Measurements from ENCODE around the gene ZNF740.

Gene ZNF740

GRCh38 chr12:53208877-53209463 is 28.4 kb downstream of the ZNF740 start:
- H3K9ac ChIP-seq (ENCODE audit: low read depth, low read length): no peak overlapping the region

GRCh38 chr12:53210843-53211242 is 30.3 kb downstream of the ZNF740 start:
- Histone ChIP-seq H3K9me3 (ENCODE audit: control insufficient read depth, insufficient read depth, low read length) (no peaks in the 10 kb centered on the region), H3K9ac (ENCODE audit: low read depth, low read length) (no peak overlapping the region), H3K4me1 (ENCODE audit: insufficient read depth, low read length) (peaks cover 22% of the 10 kb centered on the region), H3K36me3 (ENCODE audit: insufficient read depth, low read length) (no peaks in the 10 kb centered on the region)

More at GRCh38 chr12:53208877-53209463, 28.4 kb downstream of the ZNF740 start:
- H3K4me1 ChIP-seq (ENCODE audit: insufficient read depth, low read length): peaks cover 5% of the 10 kb centered on the region; the same call in 1 of the 2 replicates
- no peaks in the 10 kb centered on the region for H3K9me3 ChIP-seq (ENCODE audit: control insufficient read depth, insufficient read depth, low read length)
- no peaks in the 10 kb centered on the region for H3K36me3 ChIP-seq (ENCODE audit: insufficient read depth, low read length)

GRCh38 chr12:53211476-53212381 is 31.2 kb downstream of the ZNF740 start:
- Histone ChIP-seq H3K36me3 (ENCODE audit: insufficient read depth, low read length) (no peaks in the 10 kb centered on the region), H3K4me1 (ENCODE audit: insufficient read depth, low read length) (peaks cover 30% of the 10 kb centered on the region), H3K9ac (ENCODE audit: low read depth, low read length) (no peak overlapping the region), H3K9me3 (ENCODE audit: control insufficient read depth, insufficient read depth, low read length) (no peaks in the 10 kb centered on the region)

GRCh38 chr12:53212931-53213330 is 32.4 kb downstream of the ZNF740 start:
- Histone ChIP-seq H3K9ac (ENCODE audit: low read depth, low read length) (no peak overlapping the region), H3K36me3 (ENCODE audit: insufficient read depth, low read length) (no peaks in the 10 kb centered on the region), H3K4me1 (ENCODE audit: insufficient read depth, low read length) (peaks cover 33% of the 10 kb centered on the region), H3K9me3 (ENCODE audit: control insufficient read depth, insufficient read depth, low read length) (no peaks in the 10 kb centered on the region)

GRCh38 chr12:53213348-53213747 is 32.8 kb downstream of the ZNF740 start:
- peaks cover 37% of the 10 kb centered on the region for H3K4me1 ChIP-seq (ENCODE audit: insufficient read depth, low read length)
- no peaks in the 10 kb centered on the region for H3K36me3 ChIP-seq (ENCODE audit: insufficient read depth, low read length)
- H3K9ac ChIP-seq (ENCODE audit: low read depth, low read length): no peak overlapping the region
- H3K9me3 ChIP-seq (ENCODE audit: control insufficient read depth, insufficient read depth, low read length): no peaks in the 10 kb centered on the region

GRCh38 chr12:53214221-53214620 is 33.7 kb downstream of the ZNF740 start:
- H3K4me1 ChIP-seq (ENCODE audit: insufficient read depth, low read length): peaks cover 39% of the 10 kb centered on the region
- H3K36me3 ChIP-seq (ENCODE audit: insufficient read depth, low read length): no peaks in the 10 kb centered on the region
- no peak overlapping the region for H3K9ac ChIP-seq (ENCODE audit: low read depth, low read length)
- no peaks in the 10 kb centered on the region for H3K9me3 ChIP-seq (ENCODE audit: control insufficient read depth, insufficient read depth, low read length)

- Histone ChIP-seq H3K4me1 (ENCODE audit: insufficient read depth, low read length) (peaks cover 39% of the 10 kb centered on the region), H3K36me3 (ENCODE audit: insufficient read depth, low read length) (no peaks in the 10 kb centered on the region), H3K9me3 (ENCODE audit: control insufficient read depth, insufficient read depth, low read length) (no peaks in the 10 kb centered on the region), H3K9ac (ENCODE audit: low read depth, low read length) (no peak overlapping the region)
Measured at GRCh38 chr12:53214687-53215455, 34.3 kb downstream of the ZNF740 start.

GRCh38 chr12:53215497-53215896 is 35.0 kb downstream of the ZNF740 start:
- Histone ChIP-seq H3K9me3 (ENCODE audit: control insufficient read depth, insufficient read depth, low read length) (no peaks in the 10 kb centered on the region), H3K9ac (ENCODE audit: low read depth, low read length) (no peak overlapping the region), H3K36me3 (ENCODE audit: insufficient read depth, low read length) (no peaks in the 10 kb centered on the region), H3K4me1 (ENCODE audit: insufficient read depth, low read length) (peaks cover 39% of the 10 kb centered on the region)

- H3K4me1 ChIP-seq (ENCODE audit: insufficient read depth, low read length): peaks cover 42% of the 10 kb centered on the region
- H3K9me3 ChIP-seq (ENCODE audit: control insufficient read depth, insufficient read depth, low read length): no peaks in the 10 kb centered on the region
- H3K36me3 ChIP-seq (ENCODE audit: insufficient read depth, low read length): no peaks in the 10 kb centered on the region
- H3K9ac ChIP-seq (ENCODE audit: low read depth, low read length): peak overlapping the region; percentile 11; the same call in 1 of the 2 replicates
Measured at GRCh38 chr12:53217051-53217930, 36.8 kb downstream of the ZNF740 start.

GRCh38 chr12:53217931-53218307 is 37.4 kb downstream of the ZNF740 start:
- H3K9ac ChIP-seq (ENCODE audit: low read depth, low read length): peak overlapping the region; percentile 2; the same call in 1 of the 2 replicates
- H3K36me3 ChIP-seq (ENCODE audit: insufficient read depth, low read length): no peaks in the 10 kb centered on the region
- peaks cover 48% of the 10 kb centered on the region for H3K4me1 ChIP-seq (ENCODE audit: insufficient read depth, low read length)
- no peaks in the 10 kb centered on the region for H3K9me3 ChIP-seq (ENCODE audit: control insufficient read depth, insufficient read depth, low read length)

GRCh38 chr12:53218551-53219291 is 38.2 kb downstream of the ZNF740 start:
- Histone ChIP-seq H3K9me3 (ENCODE audit: control insufficient read depth, insufficient read depth, low read length) (no peaks in the 10 kb centered on the region), H3K9ac (ENCODE audit: low read depth, low read length) (peak overlapping the region; percentile 52; the same call in 1 of the 2 replicates), H3K36me3 (ENCODE audit: insufficient read depth, low read length) (no peaks in the 10 kb centered on the region), H3K4me1 (ENCODE audit: insufficient read depth, low read length) (peaks cover 50% of the 10 kb centered on the region)

GRCh38 chr12:53219292-53219955 is 38.9 kb downstream of the ZNF740 start:
- Histone ChIP-seq H3K9ac (ENCODE audit: low read depth, low read length) (peak overlapping the region; percentile 52; the same call in 1 of the 2 replicates), H3K9me3 (ENCODE audit: control insufficient read depth, insufficient read depth, low read length) (no peaks in the 10 kb centered on the region), H3K36me3 (ENCODE audit: insufficient read depth, low read length) (no peaks in the 10 kb centered on the region), H3K4me1 (ENCODE audit: insufficient read depth, low read length) (peaks cover 50% of the 10 kb centered on the region)
